ENCODE results near the gene RALY. TPM values are rescaled to one million over a fixed set of nuclear protein-coding genes. Genes with fewer than 3 reads are reported as not detected.

RALY gene
- total RNA-seq, 2 donors from 2014 or later: 37.9 to 49.3 TPM

DNA sequence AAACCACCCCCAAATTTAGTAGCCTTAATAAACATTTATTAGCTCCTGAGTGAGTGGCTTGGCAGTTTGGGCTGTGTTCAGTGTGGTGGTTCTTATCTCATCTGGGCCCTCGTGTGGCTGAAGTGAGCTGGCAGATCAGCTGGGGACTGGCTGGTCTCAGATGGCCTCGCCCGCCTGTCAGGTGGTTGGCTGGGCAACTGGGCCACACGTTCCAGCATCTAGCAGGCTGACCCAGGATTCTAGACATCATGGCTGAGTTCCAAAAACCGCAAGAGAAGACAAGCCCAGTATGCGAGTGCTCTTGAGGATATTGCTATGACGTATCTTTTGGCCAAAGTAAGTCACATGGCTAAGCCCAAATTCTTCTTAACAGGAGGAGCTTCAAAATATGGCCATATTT lies 89.4 kb downstream of the RALY start:
- Histone ChIP-seq H3K9me3 (no peaks in the 10 kb centered on the region), H3K4me3 (no peak overlapping the region), H3K4me1 (peaks cover 12% of the 10 kb centered on the region), H3K36me3 (replicated peaks in 1 of 2; ENCODE audit: insufficient read depth in 1 of 2, low read depth in 2 of 2) (peaks cover 0 to 2% of the 10 kb centered on the region in 2 donors), H3K27ac (peak overlapping the region in 3 of 4 donors; percentile 6 to 25 (median 15)), H3K27me3 (no peaks in the 10 kb centered on the region)
- TF ChIP-seq, protein P1, sequence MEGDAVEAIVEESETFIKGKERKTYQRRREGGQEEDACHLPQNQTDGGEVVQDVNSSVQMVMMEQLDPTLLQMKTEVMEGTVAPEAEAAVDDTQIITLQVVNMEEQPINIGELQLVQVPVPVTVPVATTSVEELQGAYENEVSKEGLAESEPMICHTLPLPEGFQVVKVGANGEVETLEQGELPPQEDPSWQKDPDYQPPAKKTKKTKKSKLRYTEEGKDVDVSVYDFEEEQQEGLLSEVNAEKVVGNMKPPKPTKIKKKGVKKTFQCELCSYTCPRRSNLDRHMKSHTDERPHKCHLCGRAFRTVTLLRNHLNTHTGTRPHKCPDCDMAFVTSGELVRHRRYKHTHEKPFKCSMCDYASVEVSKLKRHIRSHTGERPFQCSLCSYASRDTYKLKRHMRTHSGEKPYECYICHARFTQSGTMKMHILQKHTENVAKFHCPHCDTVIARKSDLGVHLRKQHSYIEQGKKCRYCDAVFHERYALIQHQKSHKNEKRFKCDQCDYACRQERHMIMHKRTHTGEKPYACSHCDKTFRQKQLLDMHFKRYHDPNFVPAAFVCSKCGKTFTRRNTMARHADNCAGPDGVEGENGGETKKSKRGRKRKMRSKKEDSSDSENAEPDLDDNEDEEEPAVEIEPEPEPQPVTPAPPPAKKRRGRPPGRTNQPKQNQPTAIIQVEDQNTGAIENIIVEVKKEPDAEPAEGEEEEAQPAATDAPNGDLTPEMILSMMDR (IDR thresholded peaks at IDR 0.05): peak in 4 of 7 experiments; percentile 22 to 32 (median 28)
- TF ChIP-seq POLR2A (IDR thresholded peaks at IDR 0.05): no peak
- WGBS, 2 donors: 13 to 22% methylated on average over 6 to 7 of the region's 7 CpGs
- ATAC-seq (peak; percentile 85), DNase-seq (peak; percentile 65 to 82 (median 76))
- intact Hi-C loops (cut with DNase I): no loop called here

DNA sequence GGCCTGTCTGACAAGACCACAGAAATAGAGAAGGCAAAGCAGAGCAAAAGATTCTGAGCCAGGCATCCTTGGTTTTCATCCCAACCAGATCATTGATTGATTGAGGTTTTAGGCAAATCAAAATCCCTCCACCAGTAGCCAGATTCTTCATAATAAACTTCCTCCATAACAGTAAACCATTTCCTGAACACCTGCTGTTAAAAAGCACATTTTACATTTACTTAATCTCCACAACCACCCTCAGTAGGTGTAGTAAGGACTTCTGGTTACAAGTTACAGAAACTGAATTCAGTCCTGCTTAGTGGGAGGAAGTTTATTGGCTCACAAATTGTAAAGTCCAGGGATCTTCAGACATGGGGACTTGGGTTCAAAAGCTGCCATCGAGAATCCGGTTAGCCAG lies 90.1 kb downstream of the RALY start:
- H3K27me3 ChIP-seq: no peaks in the 10 kb centered on the region
- no peak overlapping the region for H3K4me3 ChIP-seq
- TF ChIP-seq POLR2A (IDR thresholded peaks at IDR 0.05): no peak
- TF ChIP-seq, protein P1 (IDR thresholded peaks at IDR 0.05): no peak
- H3K36me3 ChIP-seq (replicated peaks in 1 of 2; ENCODE audit: insufficient read depth in 1 of 2, low read depth in 2 of 2): peaks cover 0 to 6% of the 10 kb centered on the region in 2 donors
- ATAC-seq: no peak
- 93 to 100% methylated on average over 2 of the region's 2 CpGs for WGBS, 2 donors
- H3K4me1 ChIP-seq: peaks cover 12% of the 10 kb centered on the region
- no peak for DNase-seq
- intact Hi-C loops (cut with DNase I): no loop called here
- peak overlapping the region in 2 of 4 donors; percentile 6 to 15 for H3K27ac ChIP-seq
- no peaks in the 10 kb centered on the region for H3K9me3 ChIP-seq

DNA sequence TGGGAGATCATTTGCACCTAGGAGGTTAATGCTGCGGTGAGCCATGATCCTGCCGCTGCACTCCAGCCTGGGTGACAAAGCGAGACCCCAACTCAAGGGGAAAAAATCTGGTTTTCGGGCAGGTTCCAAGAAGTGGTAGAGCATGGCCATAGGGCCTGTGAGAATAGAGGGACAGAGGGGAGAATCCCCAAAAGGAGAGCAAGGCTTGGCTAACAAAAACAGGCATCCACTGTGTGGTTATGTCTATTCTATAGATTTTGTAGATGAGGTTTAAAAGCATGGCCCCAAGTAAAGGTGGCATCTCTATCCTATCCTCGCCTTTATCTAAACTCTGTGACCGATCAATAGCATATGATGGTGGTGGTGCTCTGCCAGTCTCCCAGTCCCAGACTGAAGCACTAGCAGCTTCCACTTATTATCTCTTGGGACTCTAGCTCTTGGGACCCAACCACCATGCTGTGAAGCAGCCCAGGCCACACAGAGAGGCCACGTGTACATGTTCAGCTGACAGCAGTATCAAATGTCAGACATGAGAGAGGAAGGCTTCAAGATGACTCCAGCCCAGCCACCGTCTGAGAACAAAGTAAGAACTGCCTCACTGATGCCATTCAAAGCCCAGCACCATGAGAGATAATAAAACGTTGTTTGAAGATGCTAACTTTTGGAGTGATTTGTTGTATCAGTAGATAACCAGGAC lies 90.7 kb downstream of the RALY start:
- Histone ChIP-seq H3K4me3 (no peak overlapping the region), H3K27me3 (no peaks in the 10 kb centered on the region), H3K36me3 (replicated peaks in 1 of 2; ENCODE audit: insufficient read depth in 1 of 2, low read depth in 2 of 2) (peaks cover 0 to 9% of the 10 kb centered on the region in 2 donors), H3K4me1 (peaks cover 12% of the 10 kb centered on the region), H3K9me3 (no peaks in the 10 kb centered on the region), H3K27ac (no peak overlapping the region)
- no peak for ATAC-seq
- intact Hi-C loops (cut with DNase I): no loop called here
- 79 to 87% methylated on average over 9 of the region's 9 CpGs for WGBS, 2 donors
- no peak for TF ChIP-seq POLR2A (IDR thresholded peaks at IDR 0.05)
- TF ChIP-seq, protein P1 (IDR thresholded peaks at IDR 0.05): no peak
- no peak for DNase-seq

DNA sequence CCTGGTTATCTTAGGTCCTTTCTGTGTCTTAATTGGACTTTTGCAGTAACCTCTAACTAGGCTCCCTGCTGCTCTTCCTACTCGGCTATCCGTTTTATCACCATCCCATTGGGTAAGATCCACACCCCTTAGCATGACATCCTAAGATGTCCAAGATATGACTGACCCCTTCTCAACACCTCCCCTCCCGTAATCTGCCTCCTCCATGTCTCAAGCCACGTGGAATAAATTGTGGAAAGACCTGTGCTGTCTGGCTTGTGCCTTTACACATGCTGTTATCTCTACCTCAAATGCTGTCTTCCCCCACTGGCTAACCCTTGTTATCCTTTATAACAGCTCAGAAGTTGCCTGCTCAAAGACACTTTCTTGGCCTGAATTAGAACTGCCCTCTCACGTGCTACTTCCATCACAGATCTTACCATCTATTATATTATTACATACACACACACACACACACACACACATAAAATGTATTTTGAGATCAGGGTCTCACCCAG lies 91.9 kb downstream of the RALY start:
- TF ChIP-seq, protein P1 (IDR thresholded peaks at IDR 0.05): no peak
- TF ChIP-seq POLR2A (IDR thresholded peaks at IDR 0.05): no peak
- no peak for ATAC-seq
- H3K36me3 ChIP-seq (replicated peaks in 1 of 2; ENCODE audit: insufficient read depth in 1 of 2, low read depth in 2 of 2): peaks cover 0 to 9% of the 10 kb centered on the region in 2 donors

More for the DNA sequence above, 91.9 kb downstream of the RALY start:
- 89 to 92% methylated on average over 5 of the region's 5 CpGs for WGBS, 2 donors
- peaks cover 20% of the 10 kb centered on the region for H3K4me1 ChIP-seq
- no peak overlapping the region for H3K4me3 ChIP-seq
- no peak for DNase-seq
- intact Hi-C loops (cut with DNase I): no loop called here
- H3K27me3 ChIP-seq: no peaks in the 10 kb centered on the region
- H3K27ac ChIP-seq: no peak overlapping the region
- H3K9me3 ChIP-seq: no peaks in the 10 kb centered on the region

All from body of pancreas (tissue), 4 donors.